ENCODE results near the gene RASGRP1.

The RASGRP1 gene

DNA sequence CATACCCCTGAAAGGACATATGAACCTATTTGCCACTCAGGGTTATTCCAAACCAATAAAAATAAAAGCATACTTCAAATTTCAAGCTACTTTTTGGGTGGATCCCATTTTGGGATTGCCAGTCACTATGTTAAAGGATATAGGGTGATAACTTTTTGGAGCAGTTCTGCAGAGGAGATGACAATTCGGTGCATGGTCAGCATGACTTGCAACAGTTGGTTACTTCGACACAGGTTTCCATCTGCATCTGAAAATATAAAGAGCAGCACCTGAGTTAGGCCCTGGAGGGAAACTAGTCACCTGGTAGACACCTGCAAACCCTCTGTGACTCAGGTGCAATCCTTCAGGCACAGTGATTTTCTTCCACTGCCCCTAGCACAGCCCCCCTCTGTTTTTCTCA is 38.5 kb downstream of the RASGRP1 start:
- no peak for DNase-seq (ENCODE audit: low read depth)
- TF ChIP-seq, protein P1, sequence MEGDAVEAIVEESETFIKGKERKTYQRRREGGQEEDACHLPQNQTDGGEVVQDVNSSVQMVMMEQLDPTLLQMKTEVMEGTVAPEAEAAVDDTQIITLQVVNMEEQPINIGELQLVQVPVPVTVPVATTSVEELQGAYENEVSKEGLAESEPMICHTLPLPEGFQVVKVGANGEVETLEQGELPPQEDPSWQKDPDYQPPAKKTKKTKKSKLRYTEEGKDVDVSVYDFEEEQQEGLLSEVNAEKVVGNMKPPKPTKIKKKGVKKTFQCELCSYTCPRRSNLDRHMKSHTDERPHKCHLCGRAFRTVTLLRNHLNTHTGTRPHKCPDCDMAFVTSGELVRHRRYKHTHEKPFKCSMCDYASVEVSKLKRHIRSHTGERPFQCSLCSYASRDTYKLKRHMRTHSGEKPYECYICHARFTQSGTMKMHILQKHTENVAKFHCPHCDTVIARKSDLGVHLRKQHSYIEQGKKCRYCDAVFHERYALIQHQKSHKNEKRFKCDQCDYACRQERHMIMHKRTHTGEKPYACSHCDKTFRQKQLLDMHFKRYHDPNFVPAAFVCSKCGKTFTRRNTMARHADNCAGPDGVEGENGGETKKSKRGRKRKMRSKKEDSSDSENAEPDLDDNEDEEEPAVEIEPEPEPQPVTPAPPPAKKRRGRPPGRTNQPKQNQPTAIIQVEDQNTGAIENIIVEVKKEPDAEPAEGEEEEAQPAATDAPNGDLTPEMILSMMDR (IDR thresholded peaks at IDR 0.05; ENCODE audit: control insufficient read depth, extremely low read depth, insufficient read depth), result no peak
- no peak overlapping the region for H3K4me3 ChIP-seq (ENCODE audit: low read depth, low read length)

DNA sequence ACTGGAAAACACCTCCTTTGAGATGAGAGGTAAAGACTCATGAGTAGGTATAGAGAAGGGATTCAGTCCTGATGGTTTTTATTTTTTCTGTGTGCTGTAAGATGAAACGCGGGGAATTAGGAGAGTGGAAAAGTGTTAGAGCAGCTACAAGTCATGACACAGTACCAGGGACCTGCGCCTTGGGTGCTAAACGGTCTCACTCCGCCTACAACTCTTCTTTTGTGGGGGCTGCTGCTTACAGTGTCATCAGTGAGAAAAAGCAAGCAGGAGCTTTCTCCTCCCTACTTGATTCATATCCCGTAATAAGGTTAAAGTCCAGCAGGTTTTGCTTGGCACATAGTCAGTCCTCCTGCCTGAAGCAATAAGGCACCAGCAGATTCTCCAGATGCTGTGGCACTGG is 39.1 kb downstream of the RASGRP1 start:
- DNase-seq (ENCODE audit: low read depth), result no peak
- no peak overlapping the region for H3K4me3 ChIP-seq (ENCODE audit: low read depth, low read length)
- TF ChIP-seq, protein P1 (IDR thresholded peaks at IDR 0.05; ENCODE audit: control insufficient read depth, extremely low read depth, insufficient read depth), result no peak

DNA sequence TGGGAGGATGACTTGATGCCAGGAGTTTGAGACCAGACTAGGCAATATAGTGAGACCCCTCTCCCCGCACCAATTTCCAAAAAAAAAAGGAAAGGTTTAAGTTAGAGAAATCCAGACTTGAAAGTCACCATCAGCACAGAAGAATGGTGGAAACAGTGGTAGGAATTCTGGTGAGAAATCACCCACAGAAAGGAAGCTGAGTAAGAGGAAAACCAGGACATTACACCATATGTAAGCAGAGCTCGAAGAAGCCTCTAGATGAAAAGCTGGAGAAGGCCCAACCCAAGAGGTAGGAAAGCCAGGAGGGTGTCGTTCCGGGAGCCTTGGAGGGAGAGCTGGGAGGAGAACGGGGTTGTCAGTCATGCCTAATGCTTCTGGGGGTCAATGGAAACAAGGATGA is 40.5 kb downstream of the RASGRP1 start:
- no peak overlapping the region for H3K4me3 ChIP-seq (ENCODE audit: low read depth, low read length)
- TF ChIP-seq, protein P1 (IDR thresholded peaks at IDR 0.05; ENCODE audit: control insufficient read depth, extremely low read depth, insufficient read depth), result no peak
- no peak for DNase-seq (ENCODE audit: low read depth)

DNA sequence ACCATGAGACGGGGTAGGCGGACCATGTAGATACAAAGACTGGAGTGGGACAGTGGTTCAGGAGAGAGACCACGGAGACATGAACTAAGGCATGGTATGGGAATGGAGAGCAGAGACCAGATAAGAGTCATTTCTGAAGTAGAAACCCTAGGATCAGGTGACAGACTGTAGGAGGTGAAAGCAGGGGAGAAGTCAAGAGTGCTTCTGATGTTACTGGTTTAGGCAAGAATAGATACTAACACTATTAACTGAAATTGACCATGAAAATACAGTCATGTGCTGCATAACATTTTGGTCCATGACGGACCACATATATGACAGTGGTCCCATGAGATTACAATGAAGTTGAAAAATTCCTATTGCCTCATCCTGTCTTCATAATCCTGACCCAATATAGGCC is 41.7 kb downstream of the RASGRP1 start:
- no peak overlapping the region for H3K4me3 ChIP-seq (ENCODE audit: low read depth, low read length)
- TF ChIP-seq, protein P1 (IDR thresholded peaks at IDR 0.05; ENCODE audit: control insufficient read depth, extremely low read depth, insufficient read depth), result no peak
- no peak for DNase-seq (ENCODE audit: low read depth)

DNA sequence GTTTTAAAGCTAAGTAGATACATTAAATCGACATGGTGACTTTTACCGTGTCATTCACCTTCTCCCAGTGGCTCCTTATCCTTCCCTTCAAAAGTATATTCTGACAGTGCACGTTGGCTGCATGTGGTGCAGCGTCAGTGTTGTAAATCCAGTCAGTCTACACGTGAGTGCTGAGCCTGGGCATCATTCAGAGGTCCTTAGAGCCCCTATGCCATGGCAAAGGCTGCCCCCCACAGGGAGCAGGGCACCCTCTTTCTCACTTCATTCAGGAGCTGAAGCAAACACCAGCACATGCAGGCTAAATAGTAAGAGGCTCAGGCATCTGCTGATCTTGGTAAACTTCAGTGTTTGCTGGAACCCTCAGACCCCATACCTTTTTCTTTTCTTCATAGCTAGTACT is 43.3 kb downstream of the RASGRP1 start:
- TF ChIP-seq, protein P1 (IDR thresholded peaks at IDR 0.05; ENCODE audit: control insufficient read depth, extremely low read depth, insufficient read depth), result no peak
- no peak for DNase-seq (ENCODE audit: low read depth)
- H3K4me3 ChIP-seq (ENCODE audit: low read depth, low read length), result no peak overlapping the region

DNA sequence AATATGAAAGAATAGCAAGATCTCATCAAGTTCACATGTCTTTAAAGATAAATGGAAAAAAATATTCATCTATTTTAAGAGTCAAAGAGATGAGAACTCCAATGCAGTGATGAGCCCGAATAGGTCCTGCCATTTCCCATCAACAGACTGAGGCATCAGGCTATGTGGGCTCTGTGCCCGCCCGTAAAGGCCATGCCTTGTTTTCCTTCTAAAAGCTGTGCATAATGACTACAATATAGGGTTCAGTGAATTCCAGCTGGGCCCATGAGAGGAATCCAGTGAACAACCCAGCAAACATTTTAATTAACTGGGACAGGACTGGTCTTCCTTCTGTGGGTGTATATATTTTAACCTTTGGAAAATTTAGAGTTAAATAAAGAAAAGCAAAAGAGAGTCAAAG is 44.6 kb downstream of the RASGRP1 start:
- no peak for DNase-seq (ENCODE audit: low read depth)

DNA sequence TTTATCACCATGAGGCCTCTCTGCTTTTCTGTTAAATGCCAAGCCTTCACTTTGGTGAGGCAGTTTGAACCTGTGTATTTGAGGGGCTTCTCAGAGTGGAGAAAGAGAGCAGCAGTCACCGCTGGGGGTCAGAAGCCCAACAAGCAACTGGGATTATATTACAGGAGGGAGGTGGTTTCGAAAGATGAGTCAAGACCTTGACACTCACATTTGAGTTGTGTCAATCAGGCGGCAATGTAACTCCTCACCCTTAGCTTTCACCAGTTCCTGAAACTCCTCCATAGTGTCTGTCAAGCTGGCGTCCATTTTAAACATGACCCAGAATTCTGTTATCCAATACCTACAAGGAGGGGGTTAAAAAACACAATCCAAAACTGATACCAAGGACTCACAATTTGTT is 46.5 kb downstream of the RASGRP1 start:
- no peak overlapping the region for H3K4me3 ChIP-seq (ENCODE audit: low read depth, low read length)
- DNase-seq (ENCODE audit: low read depth), result no peak
- TF ChIP-seq, protein P1 (IDR thresholded peaks at IDR 0.05; ENCODE audit: control insufficient read depth, extremely low read depth, insufficient read depth), result no peak

More for the DNA sequence above, 44.6 kb downstream of the RASGRP1 start:
- TF ChIP-seq, protein P1 (IDR thresholded peaks at IDR 0.05; ENCODE audit: control insufficient read depth, extremely low read depth, insufficient read depth), result no peak
- H3K4me3 ChIP-seq (ENCODE audit: low read depth, low read length), result no peak overlapping the region
